B cell (primary cell): ENCODE results near the gene FBXL4. TPM values are rescaled to one million over a fixed set of nuclear protein-coding genes. Genes with fewer than 3 reads are reported as not detected.

Experiments used
- ATAC-seq: fragments of 200-7000 bp; cut with Tn5 transposase; one replicate; pipeline ENCODE4 v1.10.0; 2021; ENCODE audit warnings: low read depth, mild to moderate bottlenecking, moderate number of reproducible peaks, moderate library complexity
- CTCF ChIA-PET: fragments of 350-600 bp; sonication (Branson Sonifier 250); formaldehyde crosslinking; loops from one replicate; lab custom pipeline; 2021; ENCODE audit warnings: antibody characterized with exemption, inconsistent platforms; lab: Charles Lee
- POLR2A ChIA-PET: fragments of 350-600 bp; sonication (Branson Sonifier 250); formaldehyde crosslinking; loops from one replicate; lab custom pipeline; 2021; ENCODE audit warnings: antibody characterized with exemption; lab: Charles Lee
- DNase-seq: peaks from one replicate; pipeline ENCODE4 v3.0.0; 2013
- H2AFZ ChIP-seq: 2 replicates; pipeline ENCODE4 v1.6.1; 2012; ENCODE audit warnings: mild to moderate bottlenecking, low read depth, low read length; ENCODE audit not compliant: insufficient read depth, poor library complexity, severe bottlenecking
- H3K27ac ChIP-seq, 2 donors: 1 replicate in 1 of 2; 2 replicates in 1 of 2; pipeline ENCODE4 v1.5.1; 2012 to 2013; ENCODE audit warnings: low read length in 2 of 2, mild to moderate bottlenecking in 2 of 2, moderate library complexity in 1 of 2
- H3K27me3 ChIP-seq, 4 experiments: fragments of 200-600 bp in 1 of 4; sonication (generic) in 1 of 4; replicated peaks in 1 of 4; 1 replicate in 2 of 4; 2 replicates in 2 of 4; pipeline versions ENCODE4 v1.6.1 to v1.7.0; 2013 to 2016; ENCODE audit warnings: low read length in 3 of 4, mild to moderate bottlenecking in 2 of 4, mixed read lengths in 1 of 4, moderate library complexity in 1 of 4; ENCODE audit not compliant: insufficient read depth in 4 of 4, control insufficient read depth in 3 of 4; ENCODE audit errors: control extremely low read depth in 1 of 4
- H3K36me3 ChIP-seq, 2 experiments: replicated peaks in 1 of 2; 1 replicate in 1 of 2; 2 replicates in 1 of 2; pipeline versions ENCODE4 v1.6.1 to v1.7.1; 2013; ENCODE audit warnings: low read length in 1 of 2; ENCODE audit not compliant: insufficient read depth in 2 of 2, control insufficient read depth in 1 of 2; ENCODE audit errors: control extremely low read depth in 1 of 2, extremely low read depth in 1 of 2
- H3K4me1 ChIP-seq, 2 donors: fragments of 200-600 bp in 1 of 2; sonication (generic) in 1 of 2; 1 replicate in 1 of 2; 2 replicates in 1 of 2; pipeline versions ENCODE4 v1.5.1 to v1.6.1; 2013 to 2017; ENCODE audit warnings: low read length in 2 of 2; ENCODE audit not compliant: control insufficient read depth in 2 of 2, insufficient read depth in 2 of 2
- H3K4me2 ChIP-seq: replicated peaks from 2 replicates; pipeline ENCODE3; 2012; ENCODE audit warnings: mild to moderate bottlenecking, low read depth, low read length; ENCODE audit not compliant: poor library complexity, severe bottlenecking
- H3K4me3 ChIP-seq, 5 experiments: fragments of 200-600 bp in 1 of 5; sonication (generic) in 1 of 5; 1 replicate in 3 of 5; 2 replicates in 2 of 5; pipeline versions ENCODE4 v1.5.1 to v1.7.0; 2011 to 2016; ENCODE audit warnings: low read length in 4 of 5, mild to moderate bottlenecking in 4 of 5, low read depth in 2 of 5, control low read depth in 1 of 5, moderate library complexity in 1 of 5; ENCODE audit not compliant: insufficient read depth in 1 of 5; ENCODE audit errors: control extremely low read depth in 1 of 5, extremely low read depth in 1 of 5
- H3K79me2 ChIP-seq: fragments of 200-600 bp; sonication (generic); one replicate; pipeline ENCODE4 v1.6.0; 2016; ENCODE audit warnings: low read length; ENCODE audit not compliant: control insufficient read depth, insufficient read depth
- H3K9ac ChIP-seq: fragments of 200-600 bp; sonication (generic); 2 replicates; pipeline ENCODE4 v1.6.1; 2017; ENCODE audit warnings: mild to moderate bottlenecking, low read length, moderate library complexity
- H3K9me3 ChIP-seq, 3 donors: one replicate each; pipeline versions ENCODE4 v1.6.1 to v1.7.1; 2013; ENCODE audit warnings: low read length in 2 of 3; ENCODE audit not compliant: control insufficient read depth in 2 of 3, insufficient read depth in 1 of 3; ENCODE audit errors: control extremely low read depth in 1 of 3
- H4K20me1 ChIP-seq: 2 replicates; pipeline ENCODE4 v1.6.0; 2012; ENCODE audit warnings: mild to moderate bottlenecking, low read length; ENCODE audit not compliant: insufficient read depth, control insufficient read depth, poor library complexity, severe bottlenecking
- H3K27ac Mint-ChIP-seq: one replicate; pipeline ENCODE4 v1.8.0; 2021; ENCODE audit warnings: mixed read lengths
- H3K27me3 Mint-ChIP-seq: one replicate; pipeline ENCODE4 v1.8.0; 2021; ENCODE audit warnings: mixed read lengths
- H3K4me1 Mint-ChIP-seq: one replicate; pipeline ENCODE4 v1.8.0; 2021; ENCODE audit warnings: mixed read lengths
- H3K4me3 Mint-ChIP-seq: one replicate; pipeline ENCODE4 v1.8.0; 2021; ENCODE audit warnings: mixed read lengths
- H3K9me3 Mint-ChIP-seq: one replicate; pipeline ENCODE4 v1.8.0; 2022; ENCODE audit warnings: mixed read lengths; ENCODE audit not compliant: insufficient read depth
- EZH2 ChIP-seq: IDR thresholded peaks from 2 replicates; pipeline ENCODE4 v1.6.1; 2012; ENCODE audit warnings: borderline replicate concordance, low read depth, mild to moderate bottlenecking, moderate library complexity, low read length; ENCODE audit not compliant: insufficient read depth, poor library complexity, severe bottlenecking
- WGBS: methylation state at CpG from one replicate; pipeline ENCODE4 v1.1.5; 2013; ENCODE audit warnings: missing lambda C conversion rate; ENCODE audit not compliant: insufficient coverage; 5-methylcytosine and 5-hydroxymethylcytosine counted together
- intact Hi-C: fragments of 100-400 bp; cut with micrococcal nuclease; formaldehyde crosslinking; loops from one replicate; pipeline ENCODE4 v1.10.0; 2022
- polyA plus RNA-seq: library from polyadenylated mRNA; depleted of rRNA; stranded (reverse); fragments of >200 nt; gene quantifications from 2 replicates; pipeline ENCODE4 v1.2.3, GENCODE V29; 2012
- total RNA-seq, 2 donors: library from RNA; stranded (reverse); fragments of 120-200 nt in 1 of 2; gene quantifications; 1 replicate in 1 of 2; 2 replicates in 1 of 2; pipeline versions ENCODE4 v1.2.3 to v1.2.4, GENCODE V29; 2013 to 2022
- TF ChIP-seq, protein P1 (sequence below): fragments of 200-600 bp; IDR thresholded peaks from one replicate; pipeline ENCODE4 v1.8.0; 2022; ENCODE audit warnings: antibody characterized with exemption, mild to moderate bottlenecking

The FBXL4 gene
- total and polyA plus RNA-seq, 2 donors (not counting 1 experiment from before 2014, with no cell fraction given), result 9.2 to 22.0 TPM

DNA sequence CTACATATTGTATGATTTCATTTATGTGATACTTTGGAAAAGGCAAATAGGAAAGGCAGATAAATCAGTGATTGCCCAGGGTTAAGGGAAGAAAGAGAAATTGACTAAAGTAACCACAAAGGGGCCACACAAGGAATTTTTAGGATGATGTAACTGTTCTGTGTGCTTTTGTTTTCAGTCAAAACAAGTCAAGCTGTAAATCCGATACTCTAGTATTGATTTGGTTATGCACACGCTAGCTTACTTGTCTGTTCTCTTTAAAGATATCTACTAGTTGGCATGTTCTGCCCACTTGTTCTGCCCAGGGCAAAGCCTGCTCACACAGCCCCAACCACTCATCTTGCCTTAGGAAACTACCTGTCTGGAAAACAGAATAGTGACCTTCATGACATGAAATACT lies 6.4 kb downstream of the FBXL4 start:
- no peak for TF ChIP-seq EZH2
- TF ChIP-seq, protein P1, sequence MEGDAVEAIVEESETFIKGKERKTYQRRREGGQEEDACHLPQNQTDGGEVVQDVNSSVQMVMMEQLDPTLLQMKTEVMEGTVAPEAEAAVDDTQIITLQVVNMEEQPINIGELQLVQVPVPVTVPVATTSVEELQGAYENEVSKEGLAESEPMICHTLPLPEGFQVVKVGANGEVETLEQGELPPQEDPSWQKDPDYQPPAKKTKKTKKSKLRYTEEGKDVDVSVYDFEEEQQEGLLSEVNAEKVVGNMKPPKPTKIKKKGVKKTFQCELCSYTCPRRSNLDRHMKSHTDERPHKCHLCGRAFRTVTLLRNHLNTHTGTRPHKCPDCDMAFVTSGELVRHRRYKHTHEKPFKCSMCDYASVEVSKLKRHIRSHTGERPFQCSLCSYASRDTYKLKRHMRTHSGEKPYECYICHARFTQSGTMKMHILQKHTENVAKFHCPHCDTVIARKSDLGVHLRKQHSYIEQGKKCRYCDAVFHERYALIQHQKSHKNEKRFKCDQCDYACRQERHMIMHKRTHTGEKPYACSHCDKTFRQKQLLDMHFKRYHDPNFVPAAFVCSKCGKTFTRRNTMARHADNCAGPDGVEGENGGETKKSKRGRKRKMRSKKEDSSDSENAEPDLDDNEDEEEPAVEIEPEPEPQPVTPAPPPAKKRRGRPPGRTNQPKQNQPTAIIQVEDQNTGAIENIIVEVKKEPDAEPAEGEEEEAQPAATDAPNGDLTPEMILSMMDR, result no peak

DNA sequence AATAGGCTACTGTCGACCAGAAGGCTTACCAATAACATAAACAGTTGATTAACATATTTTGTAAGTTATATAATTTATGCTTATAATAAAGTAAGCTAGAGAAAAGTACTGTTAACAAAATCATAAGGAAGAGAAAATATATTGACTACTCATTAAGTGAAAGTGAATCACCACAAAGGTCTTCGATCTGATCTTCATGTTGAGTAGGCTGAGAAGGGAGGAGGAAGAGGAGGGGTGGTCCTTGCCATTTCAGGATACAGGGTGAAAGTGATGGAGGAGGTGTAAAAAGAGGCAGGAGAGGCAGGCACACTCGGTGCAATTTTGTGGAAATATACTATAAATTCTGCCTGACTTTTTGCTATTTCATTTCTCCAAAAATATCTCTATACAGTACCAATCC lies 10.4 kb downstream of the FBXL4 start:
- CTCF ChIA-PET, result no interaction called here
- POLR2A ChIA-PET, result interaction anchor here (0.6 kb wide), 1 partner anchor 463 kb away, joined by 3 read pairs; no protein-coding TSS in a partner anchor
- Histone ChIP-seq H4K20me1 (peaks cover 34% of the 10 kb centered on the region), H3K27me3 (no peaks in the 10 kb centered on the region), H2AFZ (no peak overlapping the region), H3K27ac (no peak overlapping the region), H3K36me3 (peaks cover 0 to 12% of the 10 kb centered on the region in 2 experiments), H3K9me3 (peaks cover 4 to 22% (median 7%) of the 10 kb centered on the region in 3 donors), H3K4me3 (no peak overlapping the region), H3K4me2 (no peak overlapping the region), H3K4me1 (peaks cover 3 to 12% of the 10 kb centered on the region in 2 donors), H3K79me2 (peaks cover 98% of the 10 kb centered on the region), H3K9ac (no peak overlapping the region)
- H3K27me3 Mint-ChIP-seq, result no peaks in the 10 kb centered on the region
- H3K9me3 Mint-ChIP-seq, result peaks cover 18% of the 10 kb centered on the region
- intact Hi-C loops, result no loop called here
- peaks cover 27% of the 10 kb centered on the region for H3K4me1 Mint-ChIP-seq
- 89% methylated on average over 1 of the region's 3 CpGs for WGBS
- H3K27ac Mint-ChIP-seq, result no peak overlapping the region
- no peak for DNase-seq
- TF ChIP-seq EZH2, result no peak
- TF ChIP-seq, protein P1, result no peak
- H3K4me3 Mint-ChIP-seq, result no peak overlapping the region
- no peak for ATAC-seq

More for the DNA sequence above, 6.4 kb downstream of the FBXL4 start:
- CTCF ChIA-PET, result no interaction called here
- Histone ChIP-seq H3K4me1 (peaks cover 15 to 18% of the 10 kb centered on the region in 2 donors), H2AFZ (no peak overlapping the region), H3K9ac (no peak overlapping the region), H3K36me3 (peaks cover 7 to 12% of the 10 kb centered on the region in 2 experiments), H3K9me3 (peaks cover 4 to 22% (median 9%) of the 10 kb centered on the region in 3 donors), H3K27me3 (no peaks in the 10 kb centered on the region), H3K27ac (no peak overlapping the region), H4K20me1 (peaks cover 48% of the 10 kb centered on the region), H3K79me2 (peaks cover 97% of the 10 kb centered on the region), H3K4me3 (no peak overlapping the region), H3K4me2 (no peak overlapping the region)
- no peak overlapping the region for H3K27ac Mint-ChIP-seq
- intact Hi-C loops, result no loop called here
- no peak overlapping the region for H3K4me3 Mint-ChIP-seq
- 100% methylated on average over 1 of the region's 2 CpGs for WGBS
- POLR2A ChIA-PET, result no interaction called here
- peaks cover 18% of the 10 kb centered on the region for H3K9me3 Mint-ChIP-seq
- H3K4me1 Mint-ChIP-seq, result peaks cover 29% of the 10 kb centered on the region
- H3K27me3 Mint-ChIP-seq, result no peaks in the 10 kb centered on the region
- ATAC-seq (no peak), DNase-seq (no peak)
